CD14-positive monocyte (primary cell): ENCODE results near the gene MCRIP1. TPM values are rescaled to one million over a fixed set of nuclear protein-coding genes. Genes with fewer than 3 reads are reported as not detected.

ENCODE experiments used
- DNase-seq, 3 donors: peaks; one replicate each; pipeline ENCODE4 v3.0.0-alpha.2; 2011 to 2022
- H2AFZ ChIP-seq: 2 replicates; pipeline ENCODE4 v1.6.0; 2012; ENCODE audit warnings: mild to moderate bottlenecking, low read depth, low read length, inconsistent platforms; ENCODE audit not compliant: insufficient read depth, poor library complexity, severe bottlenecking
- H3K27ac ChIP-seq, 2 donors: 1 replicate in 1 of 2; 2 replicates in 1 of 2; pipeline ENCODE4 v1.5.1; 2012 to 2013; ENCODE audit warnings: low read length in 2 of 2, control low read depth in 1 of 2, inconsistent platforms in 1 of 2, low read depth in 1 of 2, mild to moderate bottlenecking in 1 of 2
- H3K27me3 ChIP-seq, 2 donors: one replicate each; pipeline versions ENCODE4 v1.6.0 to v1.6.1; 2011 to 2013; ENCODE audit warnings: low read length in 2 of 2; ENCODE audit not compliant: control insufficient read depth in 2 of 2, insufficient read depth in 2 of 2
- H3K36me3 ChIP-seq, 2 donors: replicated peaks in 1 of 2; 1 replicate in 1 of 2; 2 replicates in 1 of 2; pipeline versions ENCODE4 v1.5.1 to v1.6.1; 2012 to 2013; ENCODE audit warnings: low read length in 2 of 2, control low read depth in 1 of 2, inconsistent platforms in 1 of 2, mild to moderate bottlenecking in 1 of 2; ENCODE audit not compliant: insufficient read depth in 2 of 2, control insufficient read depth in 1 of 2
- H3K4me1 ChIP-seq, 2 donors: 1 replicate in 1 of 2; 2 replicates in 1 of 2; pipeline versions ENCODE4 v1.5.1 to v1.6.1; 2012 to 2013; ENCODE audit warnings: low read length in 2 of 2, control low read depth in 1 of 2, inconsistent platforms in 1 of 2, mild to moderate bottlenecking in 1 of 2, moderate library complexity in 1 of 2; ENCODE audit not compliant: insufficient read depth in 2 of 2, control insufficient read depth in 1 of 2
- H3K4me2 ChIP-seq: replicated peaks from 2 replicates; pipeline ENCODE3; 2012; ENCODE audit warnings: low read length, moderate library complexity, mild to moderate bottlenecking; ENCODE audit not compliant: poor library complexity, severe bottlenecking; ENCODE audit errors: extremely low read depth
- H3K4me3 ChIP-seq, 3 experiments: fragments of 200-600 bp in 1 of 3; sonication (generic) in 1 of 3; replicated peaks in 1 of 3; 1 replicate in 2 of 3; 2 replicates in 1 of 3; pipeline ENCODE4 v1.5.1; 2011 to 2013; ENCODE audit warnings: low read length in 3 of 3, mild to moderate bottlenecking in 3 of 3, control low read depth in 2 of 3, low read depth in 2 of 3, inconsistent platforms in 1 of 3, moderate library complexity in 1 of 3
- H3K79me2 ChIP-seq: 2 replicates; pipeline ENCODE4 v1.6.0; 2012; ENCODE audit warnings: mild to moderate bottlenecking, control low read depth, inconsistent platforms, low read length, moderate library complexity; ENCODE audit not compliant: insufficient read depth
- H3K9ac ChIP-seq: 2 replicates; pipeline ENCODE4 v1.6.0; 2017; ENCODE audit warnings: low read length, mild to moderate bottlenecking; ENCODE audit not compliant: insufficient read depth, poor library complexity, severe bottlenecking
- H3K9me3 ChIP-seq, 2 donors: replicated peaks in 1 of 2; 1 replicate in 1 of 2; 2 replicates in 1 of 2; pipeline versions ENCODE4 v1.5.1 to v1.6.1; 2012 to 2013; ENCODE audit warnings: low read length in 2 of 2, control low read depth in 1 of 2; ENCODE audit not compliant: control insufficient read depth in 1 of 2, insufficient read depth in 1 of 2
- H4K20me1 ChIP-seq: 2 replicates; pipeline ENCODE4 v1.6.0; 2012; ENCODE audit warnings: mild to moderate bottlenecking, low read length, control low read depth, moderate library complexity; ENCODE audit not compliant: insufficient read depth
- H3K27ac Mint-ChIP-seq, 7 donors: one replicate each; pipeline ENCODE4 v1.8.0; 2020; ENCODE audit warnings: mild to moderate bottlenecking in 7 of 7, mixed read lengths in 7 of 7, moderate library complexity in 6 of 7, inconsistent platforms in 2 of 7
- H3K27me3 Mint-ChIP-seq, 3 donors: one replicate each; pipeline ENCODE4 v1.8.0; 2021 to 2022; ENCODE audit warnings: low read depth in 3 of 3, mild to moderate bottlenecking in 3 of 3, mixed read lengths in 3 of 3, moderate library complexity in 3 of 3, inconsistent platforms in 1 of 3
- H3K36me3 Mint-ChIP-seq, 2 donors: one replicate each; pipeline ENCODE4 v1.8.0; 2020; ENCODE audit warnings: mixed read lengths in 2 of 2, inconsistent platforms in 1 of 2, mild to moderate bottlenecking in 1 of 2
- H3K4me1 Mint-ChIP-seq: one replicate; pipeline ENCODE4 v1.8.0; 2020; ENCODE audit warnings: mild to moderate bottlenecking, mixed read lengths
- H3K4me3 Mint-ChIP-seq, 2 donors: one replicate each; pipeline ENCODE4 v1.8.0; 2020; ENCODE audit warnings: mild to moderate bottlenecking in 2 of 2, mixed read lengths in 2 of 2, moderate library complexity in 1 of 2
- H3K9me3 Mint-ChIP-seq, 7 donors: one replicate each; pipeline ENCODE4 v1.8.0; 2020 to 2022; ENCODE audit warnings: mixed read lengths in 7 of 7, mild to moderate bottlenecking in 6 of 7, moderate library complexity in 6 of 7, inconsistent platforms in 2 of 7
- CTCF ChIP-seq: fragments of 200-600 bp; IDR thresholded peaks from one replicate; pipeline ENCODE4 v1.8.0; 2022; ENCODE audit warnings: antibody characterized with exemption, mild to moderate bottlenecking
- WGBS: methylation state at CpG from one replicate; pipeline ENCODE4 v1.1.5; 2013; ENCODE audit warnings: missing lambda C conversion rate; ENCODE audit not compliant: insufficient coverage; 5-methylcytosine and 5-hydroxymethylcytosine counted together
- intact Hi-C, 2 donors: fragments of 100-400 bp; cut with micrococcal nuclease; formaldehyde crosslinking; loops; one replicate each; pipeline versions ENCODE4 v1.15.0 to v1.15.1; 2023
- polyA plus RNA-seq, 3 donors: library from polyadenylated mRNA; depleted of rRNA in 1 of 3; unstranded in 2 of 3; stranded (reverse) in 1 of 3; fragments of 300-500 nt in 2 of 3; fragments of >200 nt in 1 of 3; fragmentation: Illumina TruSeq in 2 of 3; gene quantifications; 1 replicate in 2 of 3; 2 replicates in 1 of 3; pipeline ENCODE4 v1.2.3, GENCODE V29; 2012 to 2021

MCRIP1 gene
- polyA plus RNA-seq, 3 donors: 48.4 to 63.0 (median 48.5) TPM

- Histone ChIP-seq H3K4me2 (no peak overlapping the region), H3K79me2 (peaks cover 15% of the 10 kb centered on the region), H2AFZ (no peak overlapping the region), H3K4me3 (no peak overlapping the region), H3K36me3 (peaks cover 11 to 14% of the 10 kb centered on the region in 2 donors), H3K9ac (no peak overlapping the region), H3K27ac (no peak overlapping the region), H3K9me3 (no peaks in the 10 kb centered on the region), H4K20me1 (peaks cover 14% of the 10 kb centered on the region), H3K27me3 (no peaks in the 10 kb centered on the region), H3K4me1 (peaks cover 4 to 10% of the 10 kb centered on the region in 2 donors)
- WGBS: 96% methylated on average over 33 of the region's 33 CpGs
- peaks cover 0 to 3% (median 0%) of the 10 kb centered on the region in 3 donors for H3K27me3 Mint-ChIP-seq
- peak overlapping the region in 1 of 7 donors; percentile 26 for H3K27ac Mint-ChIP-seq
- H3K9me3 Mint-ChIP-seq: no peaks in the 10 kb centered on the region
- TF ChIP-seq CTCF: no peak
- intact Hi-C loops: loop anchor here in 1 of 2 donors (5.0 kb wide), 1 partner anchor 33 kb away; no protein-coding TSS in a partner anchor
- peaks cover 4% of the 10 kb centered on the region for H3K4me1 Mint-ChIP-seq
- no peak for DNase-seq
- H3K4me3 Mint-ChIP-seq: no peak overlapping the region
- peaks cover 12 to 19% of the 10 kb centered on the region in 2 donors for H3K36me3 Mint-ChIP-seq
These were observed 9.1 kb downstream of the MCRIP1 start for GRCh38 chr17:81823820-81824550.

GRCh38 chr17:81822996-81823819 lies 9.9 kb downstream of the MCRIP1 start:
- no peak for TF ChIP-seq CTCF
- WGBS: 98% methylated on average over 30 of the region's 30 CpGs
- intact Hi-C loops: loop anchor here in 1 of 2 donors (5.0 kb wide), 1 partner anchor 34 kb away; no protein-coding TSS in a partner anchor
- H3K36me3 Mint-ChIP-seq: peaks cover 12 to 19% of the 10 kb centered on the region in 2 donors
- H3K9ac ChIP-seq: no peak overlapping the region
- no peak overlapping the region for H2AFZ ChIP-seq
- H3K4me3 Mint-ChIP-seq: no peak overlapping the region
- no peaks in the 10 kb centered on the region for H3K9me3 ChIP-seq
- no peak overlapping the region for H3K27ac ChIP-seq
- H3K79me2 ChIP-seq: peaks cover 8% of the 10 kb centered on the region
- peaks cover 11 to 14% of the 10 kb centered on the region in 2 donors for H3K36me3 ChIP-seq
- no peak overlapping the region for H3K4me2 ChIP-seq
- peaks cover 0 to 1% of the 10 kb centered on the region in 2 donors for H3K27me3 ChIP-seq
- peaks cover 4 to 10% of the 10 kb centered on the region in 2 donors for H3K4me1 ChIP-seq
- DNase-seq: no peak
- peaks cover 0 to 3% (median 0%) of the 10 kb centered on the region in 3 donors for H3K27me3 Mint-ChIP-seq
- H3K9me3 Mint-ChIP-seq: no peaks in the 10 kb centered on the region
- H3K4me3 ChIP-seq: no peak overlapping the region
- H4K20me1 ChIP-seq: peaks cover 14% of the 10 kb centered on the region
- peak overlapping the region in 2 of 7 donors; percentile 11 to 26 for H3K27ac Mint-ChIP-seq
- peaks cover 4% of the 10 kb centered on the region for H3K4me1 Mint-ChIP-seq
